HL-60 (cell line): ENCODE results near the gene NTN1.

Experiments used
- DNase-seq, 2 experiments: peaks; one replicate each; pipeline ENCODE4 v3.0.0-alpha.2; 2010 to 2020; ENCODE audit warnings: low read depth in 1 of 2, low spot score in 1 of 2
- H3K27ac ChIP-seq: fragments of 250-450 bp; sonication (Bioruptor Pico); replicated peaks from 2 replicates; pipeline ENCODE4 v1.5.1; 2020; ENCODE audit warnings: mild to moderate bottlenecking, moderate library complexity
- H3K27me3 ChIP-seq: fragments of 250-450 bp; sonication (Bioruptor Pico); 2 replicates; pipeline ENCODE4 v1.5.1; 2021; ENCODE audit warnings: mild to moderate bottlenecking, moderate library complexity; ENCODE audit not compliant: insufficient read depth, poor library complexity, severe bottlenecking
- H3K4me3 ChIP-seq: replicated peaks from 2 replicates; pipeline ENCODE4 v1.5.1; 2011; ENCODE audit warnings: mild to moderate bottlenecking, control low read depth, low read length; ENCODE audit not compliant: insufficient read depth
- CTCF ChIP-seq: IDR thresholded peaks from one replicate; pipeline ENCODE4 v1.5.1; 2011; ENCODE audit warnings: low read length, control low read depth, inconsistent platforms; ENCODE audit not compliant: insufficient read depth
- GABPA ChIP-seq: IDR thresholded peaks from 2 replicates; pipeline ENCODE4 v1.6.1; 2012; ENCODE audit warnings: low read depth
- POLR2AphosphoS5 ChIP-seq: IDR thresholded peaks from 2 replicates; pipeline ENCODE4 v1.6.1; 2012; ENCODE audit warnings: low read depth
- REST ChIP-seq: IDR thresholded peaks from 2 replicates; pipeline ENCODE4 v1.6.1; 2012; ENCODE audit warnings: low read depth; ENCODE audit not compliant: insufficient replicate concordance
- SPI1 ChIP-seq: IDR thresholded peaks from 2 replicates; pipeline ENCODE4 v1.6.1; 2012; ENCODE audit warnings: low read depth, mild to moderate bottlenecking, borderline replicate concordance

Gene NTN1

GRCh38 chr17:9236286-9237052 lies 215.2 kb downstream of the NTN1 start:
- no peak overlapping the region for H3K4me3 ChIP-seq
- no peaks in the 10 kb centered on the region for H3K27me3 ChIP-seq
- H3K27ac ChIP-seq: no peak overlapping the region
- DNase-seq: no peak
- no peak for TF ChIP-seq REST
- TF ChIP-seq CTCF: no peak
- TF ChIP-seq POLR2AphosphoS5: no peak
- TF ChIP-seq SPI1: no peak
- no peak for TF ChIP-seq GABPA

- H3K27me3 ChIP-seq: no peaks in the 10 kb centered on the region
- TF ChIP-seq REST (no peak), CTCF (no peak), SPI1 (no peak), GABPA (no peak), POLR2AphosphoS5 (no peak)
- no peak for DNase-seq
- no peak overlapping the region for H3K4me3 ChIP-seq
- no peak overlapping the region for H3K27ac ChIP-seq
These were observed 215.7 kb downstream of the NTN1 start for GRCh38 chr17:9237053-9237410.

GRCh38 chr17:9237661-9238301 lies 216.5 kb downstream of the NTN1 start:
- TF ChIP-seq CTCF: no peak
- TF ChIP-seq POLR2AphosphoS5: no peak
- no peak for TF ChIP-seq GABPA
- no peak for TF ChIP-seq REST
- no peak for TF ChIP-seq SPI1
- Histone ChIP-seq H3K27ac (no peak overlapping the region), H3K4me3 (no peak overlapping the region), H3K27me3 (no peaks in the 10 kb centered on the region)
- DNase-seq: no peak
